Measurements from ENCODE around the gene STS. TPM values are rescaled to one million over a fixed set of nuclear protein-coding genes. Genes with fewer than 3 reads are reported as not detected.
"Not testable (repeated sequence)": the region's sequence is repeated elsewhere in the genome, so short reads cannot be mapped to it uniquely, and the experiment has no call there.

The STS gene
- total RNA-seq, 1 donor from 2014 or later: 11.9 TPM

- not testable (repeated sequence) for DNase-seq (ENCODE audit: low spot score)
Observed at GRCh38 chrX:7178859-7179258, 31.3 kb downstream of the STS start.

GRCh38 chrX:7179446-7179845 is 31.9 kb downstream of the STS start:
- no peak for DNase-seq (ENCODE audit: low spot score)

DNA sequence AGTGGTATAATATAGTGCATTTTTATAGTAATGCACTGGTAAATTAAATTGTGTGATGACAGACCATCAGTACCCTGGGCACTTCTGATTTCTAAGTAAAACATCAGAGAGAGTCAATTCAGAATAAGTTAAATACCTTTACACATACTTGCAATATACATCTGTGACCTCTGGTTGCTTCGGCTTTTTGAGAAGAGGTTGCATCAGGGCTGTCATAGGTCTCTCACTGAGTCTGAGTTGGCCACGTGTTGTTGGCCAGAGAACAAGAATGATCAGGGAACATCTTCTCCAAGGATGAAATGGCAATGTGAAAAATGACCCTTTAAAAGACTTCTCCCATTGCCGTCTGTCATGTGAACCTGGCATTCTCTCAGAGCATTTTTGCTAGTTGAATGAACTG is 37.3 kb downstream of the STS start:
- no peak for DNase-seq (ENCODE audit: low spot score)

- DNase-seq (ENCODE audit: low spot score): no peak
Observed at GRCh38 chrX:7188672-7189071, 41.2 kb downstream of the STS start.

- no peak for DNase-seq (ENCODE audit: low spot score)
Observed at GRCh38 chrX:7190157-7190556, 42.6 kb downstream of the STS start.

DNA sequence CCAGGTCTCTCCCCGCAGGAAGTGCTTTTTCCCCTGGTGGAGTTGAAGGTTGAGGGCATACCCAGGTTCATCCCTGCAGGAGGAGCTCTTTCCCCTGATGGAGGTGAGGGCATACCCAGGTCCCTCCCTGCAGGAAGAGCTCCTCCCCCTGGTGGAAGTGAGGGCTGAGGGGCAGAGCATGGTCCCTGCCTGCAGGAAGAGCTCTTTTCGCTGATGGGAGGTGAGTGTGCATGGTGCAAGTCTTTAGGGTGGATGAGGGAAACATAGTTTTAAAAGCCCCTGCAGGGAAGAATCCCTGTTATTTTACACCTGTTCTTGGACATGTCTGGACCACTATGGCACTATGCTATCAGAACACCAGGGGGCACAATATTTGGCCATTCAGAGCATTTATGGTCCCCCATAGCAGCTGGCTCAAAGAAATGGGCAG is 44.2 kb downstream of the STS start:
- no peak for DNase-seq (ENCODE audit: low spot score)

DNA sequence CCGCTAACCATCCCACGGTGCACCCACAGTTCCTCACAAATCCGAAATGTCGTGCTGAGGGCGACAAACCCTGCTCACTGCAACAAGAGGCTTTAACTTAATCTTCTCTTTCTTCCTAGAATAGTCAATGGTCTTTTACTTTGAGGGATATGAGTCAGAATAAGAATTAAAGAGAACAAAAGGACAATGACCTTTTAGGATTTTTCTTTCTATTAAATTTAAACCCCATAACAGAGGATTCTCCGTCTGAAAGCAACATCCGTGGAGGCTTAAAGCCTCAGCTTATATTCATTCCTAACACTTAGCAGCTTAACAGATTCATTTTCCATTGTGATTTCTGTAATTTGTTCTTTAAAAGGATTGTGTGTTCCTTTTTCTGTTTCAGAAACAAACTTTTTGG is 45.4 kb downstream of the STS start:
- DNase-seq (ENCODE audit: low spot score): no peak

DNA sequence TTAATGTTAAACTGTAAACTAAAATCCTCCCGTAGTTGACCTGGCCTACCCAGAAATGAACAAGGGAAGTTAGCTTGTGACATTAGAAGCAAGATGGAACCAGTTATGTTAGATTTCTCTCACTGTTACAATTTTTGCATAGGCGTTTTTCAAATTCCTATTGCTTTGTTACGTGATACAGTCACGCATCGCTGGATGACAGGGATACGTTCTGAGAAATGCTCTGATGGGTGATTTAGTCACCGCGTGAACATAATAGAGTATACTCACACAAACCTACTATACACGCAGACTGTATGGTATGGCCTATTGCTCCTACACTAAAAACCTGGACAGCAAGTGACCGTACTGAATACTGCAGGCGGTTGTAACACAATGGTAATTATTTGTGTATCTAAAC is 47.1 kb downstream of the STS start:
- DNase-seq (ENCODE audit: low spot score): no peak

Other genes starting within 250 kb of the STS start
- gene PUDP, start 441 bp downstream of the STS start, total RNA-seq: 42.2 TPM

Measured in mucosa of gallbladder (tissue), 1 donor.